Liver (tissue), 3 donors: ENCODE data around the gene SON.

ENCODE experiments used
- ATF3 ChIP-seq: IDR thresholded peaks from 2 replicates; pipeline ENCODE4 v1.6.1; 2016; ENCODE audit warnings: antibody characterized with exemption
- CTCF ChIP-seq: fragments of 150-350 bp; IDR thresholded peaks from 2 replicates; pipeline ENCODE4 v1.5.1; 2017; ENCODE audit warnings: improper control_type of control experiment, low read depth, low read length; ENCODE audit not compliant: missing input control
- MAX ChIP-seq: IDR thresholded peaks from 2 replicates; pipeline ENCODE4 v1.6.1; 2016; ENCODE audit warnings: antibody characterized with exemption
- RAD21 ChIP-seq, 2 donors: IDR thresholded peaks; 2 replicates each; pipeline ENCODE4 v1.6.1; 2016; ENCODE audit warnings: antibody characterized with exemption in 2 of 2, mild to moderate bottlenecking in 2 of 2
- REST ChIP-seq: IDR thresholded peaks from 2 replicates; pipeline ENCODE4 v1.6.1; 2016; ENCODE audit warnings: antibody characterized with exemption, mild to moderate bottlenecking
- SP1 ChIP-seq: IDR thresholded peaks from 2 replicates; pipeline ENCODE4 v1.6.1; 2018; ENCODE audit warnings: antibody characterized with exemption, mild to moderate bottlenecking
- YY1 ChIP-seq: IDR thresholded peaks from 2 replicates; pipeline ENCODE4 v1.6.1; 2016; ENCODE audit warnings: antibody characterized with exemption, mild to moderate bottlenecking
- donor health status: healthy.
- donor health status: healthy.

GRCh38 chr21:33522953-33523349, 19.9 kb upstream of the SON start:
- TF ChIP-seq YY1 (no peak), SP1 (no peak), CTCF (no peak), MAX (no peak), RAD21 (IDR thresholded peaks at IDR 0.05) (no peak), ATF3 (no peak), REST (no peak)
